Erythroblast (primary cell): ENCODE data around the gene OR3A2.
"Not testable (repeated sequence)": the region's sequence is repeated elsewhere in the genome, so short reads cannot be mapped to it uniquely, and the experiment has no call there.

ENCODE experiments used
- DNase-seq, 2 experiments: peaks; one replicate each; lab custom pipeline; 2025; lab: John Stamatoyannopoulos, UW
- GATA1 ChIP-seq: IDR thresholded peaks from 2 replicates; pipeline ENCODE4 v1.6.1; 2011; ENCODE audit warnings: low read depth, mild to moderate bottlenecking, control low read depth, low read length, moderate library complexity
- POLR2A ChIP-seq: IDR thresholded peaks from 2 replicates; pipeline ENCODE4 v1.6.1; 2011; ENCODE audit warnings: mild to moderate bottlenecking, low read length

The OR3A2 gene

GRCh38 chr17:3335876-3336275 is 50.2 kb downstream of the OR3A2 start:
- no peak for DNase-seq
- TF ChIP-seq GATA1 (no peak), POLR2A (no peak)

GRCh38 chr17:3318336-3318735 is 67.8 kb downstream of the OR3A2 start:
- no peak for DNase-seq
- TF ChIP-seq GATA1 (no peak), POLR2A (no peak)

- TF ChIP-seq GATA1 (no peak), POLR2A (no peak)
- no peak for DNase-seq
These were observed 69.3 kb downstream of the OR3A2 start for GRCh38 chr17:3316836-3317235.

- no peak for DNase-seq
These were observed 77.5 kb downstream of the OR3A2 start for GRCh38 chr17:3308603-3309002.

GRCh38 chr17:3298260-3298659 is 87.8 kb downstream of the OR3A2 start, which contains the start of gene OR3A1:
Gene OR3A1 (minus strand): TSS chr17:3298360. CDS start chr17:3292582, 5,778 bp downstream.
- no peak for TF ChIP-seq POLR2A
- no peak for TF ChIP-seq GATA1
- no peak for DNase-seq

More at GRCh38 chr17:3308603-3309002, 77.5 kb downstream of the OR3A2 start:
- TF ChIP-seq POLR2A (no peak), GATA1 (no peak)

GRCh38 chr17:3295632-3296031 is 90.5 kb downstream of the OR3A2 start:
- no peak for TF ChIP-seq GATA1
- TF ChIP-seq POLR2A = no peak
- DNase-seq = no peak

GRCh38 chr17:3293548-3293947 is 92.6 kb downstream of the OR3A2 start:
- not testable (repeated sequence) for DNase-seq

GRCh38 chr17:3282901-3283300 is 103.2 kb downstream of the OR3A2 start:
- DNase-seq = no peak
- TF ChIP-seq POLR2A (no peak), GATA1 (no peak)

GRCh38 chr17:3276126-3276525 is 110.0 kb downstream of the OR3A2 start:
- DNase-seq = no peak
- TF ChIP-seq GATA1 (no peak), POLR2A (no peak)

GRCh38 chr17:3271072-3271848 is 114.8 kb downstream of the OR3A2 start:
- TF ChIP-seq GATA1 (no peak), POLR2A (no peak)
- no peak for DNase-seq

- no peak for DNase-seq
- TF ChIP-seq POLR2A = no peak
- TF ChIP-seq GATA1 = no peak
These were observed 125.5 kb downstream of the OR3A2 start for GRCh38 chr17:3260600-3260999.

- no peak for DNase-seq
- TF ChIP-seq GATA1 = no peak
- no peak for TF ChIP-seq POLR2A
These were observed 125.9 kb downstream of the OR3A2 start for GRCh38 chr17:3260163-3260562.

GRCh38 chr17:3256575-3256974 is 129.5 kb downstream of the OR3A2 start:
- DNase-seq = no peak
- TF ChIP-seq POLR2A (no peak), GATA1 (no peak)

GRCh38 chr17:3249013-3249412 is 137.1 kb downstream of the OR3A2 start:
- not testable (repeated sequence) for DNase-seq

GRCh38 chr17:3244841-3245240 is 141.3 kb downstream of the OR3A2 start:
- not testable (repeated sequence) for DNase-seq

- DNase-seq = not testable (repeated sequence)
These were observed 145.1 kb downstream of the OR3A2 start for GRCh38 chr17:3241044-3241443.

- not testable (repeated sequence) for DNase-seq
These were observed 147.4 kb downstream of the OR3A2 start for GRCh38 chr17:3238685-3239084.

GRCh38 chr17:3232300-3232699 is 153.8 kb downstream of the OR3A2 start:
- not testable (repeated sequence) for DNase-seq
